PFSK-1 (cell line): ENCODE measurements around the gene ACACA.

Experiments
- POLR2AphosphoS5 ChIP-seq: IDR thresholded peaks from 2 replicates; pipeline ENCODE4 v1.6.1; 2012; ENCODE audit warnings: low read depth, mild to moderate bottlenecking, control low read depth, low read length, moderate library complexity
- TAF1 ChIP-seq: IDR thresholded peaks from 2 replicates; pipeline ENCODE4 v1.6.1; 2012; ENCODE audit warnings: low read length, control low read depth, borderline replicate concordance; ENCODE audit not compliant: insufficient read depth

DNA sequence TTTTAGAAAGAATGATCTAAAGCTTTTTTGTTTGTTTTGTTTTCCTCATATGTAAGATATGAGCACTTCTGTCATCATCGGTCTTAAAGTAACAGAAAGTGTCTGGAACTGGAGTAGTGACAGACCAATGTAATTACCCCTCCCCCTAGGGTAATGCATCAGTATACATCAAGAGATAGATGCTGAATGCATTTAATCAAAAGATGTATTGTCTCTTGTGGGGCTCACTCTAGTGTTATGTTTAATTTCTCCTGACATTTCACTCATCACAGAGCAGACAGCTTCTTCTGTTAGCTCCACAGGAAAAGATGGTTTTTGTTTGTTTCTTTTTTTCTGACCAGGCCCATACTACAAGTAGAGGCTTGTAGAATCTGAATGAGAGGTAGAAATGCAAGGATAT lies 199.5 kb downstream of the ACACA start:
- TF ChIP-seq POLR2AphosphoS5 (no peak), TAF1 (no peak)
